ENCODE data around the gene ARFGAP2.

The ARFGAP2 gene

DNA sequence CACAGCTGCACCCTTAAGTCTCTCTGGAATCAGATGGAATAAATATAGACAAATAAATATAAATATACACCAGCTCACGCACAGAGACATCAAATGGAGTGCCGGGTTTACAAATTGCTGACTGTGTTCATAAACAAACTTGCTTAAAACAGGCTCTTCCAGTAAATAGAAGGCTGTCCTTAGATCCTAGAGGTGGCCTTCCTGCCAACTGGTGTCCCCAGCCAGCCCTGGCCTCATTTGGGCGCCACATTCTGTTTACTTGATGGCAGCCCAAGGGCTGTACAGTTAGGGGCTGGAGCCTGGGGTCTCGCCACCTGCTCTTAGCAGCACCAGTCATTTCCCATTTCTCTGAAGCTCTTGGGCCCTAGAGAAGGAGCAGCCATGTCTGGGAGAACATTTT lies 20.8 kb downstream of the ARFGAP2 start:
- ChIA-PET POLR2A (no interaction called here), CTCF (interaction anchor here (0.6 kb wide), 1 partner anchor 274 kb away, joined by 3 read pairs; no protein-coding TSS in a partner anchor)
- DNase-seq (ENCODE audit: extremely low spot score), result no peak
- TF ChIP-seq FOXK2 (IDR thresholded peaks at IDR 0.05) (no peak), NFRKB (IDR thresholded peaks at IDR 0.05) (no peak), CTBP1 (IDR thresholded peaks at IDR 0.05; ENCODE audit: borderline replicate concordance) (no peak), FOXA1 (IDR thresholded peaks at IDR 0.05) (no peak), FOXM1 (IDR thresholded peaks at IDR 0.05; ENCODE audit: borderline replicate concordance) (no peak), SUZ12 (IDR thresholded peaks at IDR 0.05) (no peak), ZNF384 (IDR thresholded peaks at IDR 0.05) (no peak), L3MBTL2 (conservative IDR thresholded peaks at IDR 0.05) (no peak), SP1 (IDR thresholded peaks at IDR 0.05) (no peak), LEF1 (IDR thresholded peaks at IDR 0.05; ENCODE audit: borderline replicate concordance) (no peak), BHLHE40 (IDR thresholded peaks at IDR 0.05; ENCODE audit: borderline replicate concordance) (no peak)
- TF ChIP-seq, protein P1, sequence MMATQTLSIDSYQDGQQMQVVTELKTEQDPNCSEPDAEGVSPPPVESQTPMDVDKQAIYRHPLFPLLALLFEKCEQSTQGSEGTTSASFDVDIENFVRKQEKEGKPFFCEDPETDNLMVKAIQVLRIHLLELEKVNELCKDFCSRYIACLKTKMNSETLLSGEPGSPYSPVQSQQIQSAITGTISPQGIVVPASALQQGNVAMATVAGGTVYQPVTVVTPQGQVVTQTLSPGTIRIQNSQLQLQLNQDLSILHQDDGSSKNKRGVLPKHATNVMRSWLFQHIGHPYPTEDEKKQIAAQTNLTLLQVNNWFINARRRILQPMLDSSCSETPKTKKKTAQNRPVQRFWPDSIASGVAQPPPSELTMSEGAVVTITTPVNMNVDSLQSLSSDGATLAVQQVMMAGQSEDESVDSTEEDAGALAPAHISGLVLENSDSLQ (IDR thresholded peaks at IDR 0.05), result no peak

DNA sequence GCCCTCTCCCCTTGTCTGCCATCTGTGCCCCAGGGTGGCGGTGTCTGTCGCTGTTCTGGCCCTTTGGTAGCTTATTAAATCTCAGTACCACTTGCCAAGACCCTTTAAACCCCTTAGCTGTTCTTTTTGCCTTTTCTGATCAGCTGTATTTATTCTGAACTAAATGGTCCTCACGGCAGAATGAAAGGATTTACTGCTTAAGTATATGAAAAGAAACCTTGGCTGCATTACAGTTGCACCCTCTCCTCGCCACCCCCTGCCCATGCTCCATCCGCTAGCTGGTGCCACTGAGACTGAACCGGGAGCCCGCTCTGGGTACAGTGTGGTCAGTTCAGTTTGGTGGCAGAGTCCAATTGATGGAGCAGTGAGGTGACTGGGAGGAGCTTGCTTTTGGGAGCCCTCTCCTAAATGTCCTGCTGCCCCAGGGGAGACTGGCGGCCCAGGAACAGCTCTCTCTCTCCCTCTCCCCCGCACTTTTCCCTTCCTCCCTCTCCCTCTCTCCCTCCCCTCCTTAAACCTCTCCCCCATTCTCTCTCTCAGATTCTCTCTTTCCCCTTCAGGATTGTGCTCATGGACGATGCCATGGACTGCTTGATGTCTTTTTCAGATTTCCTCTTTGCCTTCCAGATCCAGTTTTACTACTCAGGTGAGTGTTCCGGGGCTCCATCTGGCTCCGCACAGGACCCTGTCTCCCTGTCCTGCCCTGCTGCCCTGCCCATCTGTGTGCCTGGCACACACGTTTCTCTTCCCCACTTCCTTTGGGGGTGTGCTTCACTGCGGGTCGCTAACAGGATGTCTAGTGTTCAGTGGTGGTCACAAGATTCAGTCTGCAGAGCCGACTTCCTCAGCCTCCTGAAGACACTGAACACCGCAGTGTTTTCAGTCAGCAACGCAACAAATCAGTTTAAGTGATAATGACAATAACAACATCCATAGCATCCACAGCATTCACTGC lies 21.8 kb downstream of the ARFGAP2 start:
- ChIA-PET CTCF (interaction anchor here (0.5 to 1.8 kb wide), 3 partner anchors 21 to 336 kb away, joined by 3 to 6 read pairs (median 3); no protein-coding TSS in a partner anchor), POLR2A (no interaction called here)
- DNase-seq (ENCODE audit: extremely low spot score), result no peak
- no peak for TF ChIP-seq ELF4 (IDR thresholded peaks at IDR 0.05)
- TF ChIP-seq TARDBP (IDR thresholded peaks at IDR 0.05), result no peak
- TF ChIP-seq HDGF (IDR thresholded peaks at IDR 0.05; ENCODE audit: borderline replicate concordance), result no peak
- TF ChIP-seq ZNF384 (IDR thresholded peaks at IDR 0.05), result no peak
- TF ChIP-seq L3MBTL2 (conservative IDR thresholded peaks at IDR 0.05), result no peak
- TF ChIP-seq ARNT (IDR thresholded peaks at IDR 0.05), result no peak
- TF ChIP-seq FOXK2 (IDR thresholded peaks at IDR 0.05), result no peak

DNA sequence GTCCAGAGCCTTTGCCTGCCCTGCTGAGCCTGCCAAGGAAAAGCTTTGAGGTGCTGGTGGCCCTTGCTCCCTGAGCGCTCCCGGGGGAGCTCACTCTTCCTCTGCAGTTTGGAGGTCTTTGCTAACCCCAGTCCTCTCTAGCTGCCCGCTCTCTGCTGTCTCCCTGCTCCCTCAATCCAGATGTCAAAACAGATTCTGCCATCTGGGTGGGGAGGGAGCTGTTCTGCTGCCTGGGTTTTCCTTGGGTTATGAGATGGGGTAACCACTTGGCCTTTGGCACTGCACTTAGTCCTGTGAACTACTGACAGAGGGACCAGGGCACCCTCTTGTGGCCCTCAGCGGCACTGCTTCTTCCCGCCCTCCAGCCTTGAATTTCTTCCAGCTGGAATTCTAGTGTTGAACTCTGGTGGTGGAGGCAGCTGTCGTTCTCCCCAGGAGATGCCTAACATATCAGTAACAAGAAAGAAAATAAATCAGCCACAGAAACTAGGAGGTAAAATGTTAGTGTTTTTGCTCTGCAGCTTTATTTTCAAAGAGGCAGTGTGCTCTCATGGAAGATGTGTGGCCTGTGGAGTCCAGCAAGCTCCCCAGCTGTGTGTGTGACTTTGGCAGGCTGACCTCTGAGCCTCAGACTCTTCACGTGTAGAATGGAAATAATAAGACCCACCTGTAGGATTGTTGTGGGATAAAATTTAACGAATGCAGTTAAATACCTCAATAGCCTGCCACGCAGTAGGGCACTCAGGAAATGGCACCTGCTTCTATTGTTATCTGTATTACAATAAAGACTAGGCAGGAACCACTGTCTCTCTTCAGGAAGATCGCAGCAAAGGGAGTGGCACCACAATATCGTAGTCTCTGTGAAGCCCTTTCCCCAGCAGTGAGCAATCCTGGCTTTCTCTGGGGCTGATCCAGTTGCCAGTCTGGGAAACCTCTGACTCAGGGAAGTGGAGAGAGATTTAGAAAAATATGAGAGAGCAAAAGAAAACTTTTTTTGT lies 23.4 kb downstream of the ARFGAP2 start:
- POLR2A ChIA-PET, result interaction anchor here (1.0 to 1.1 kb wide), 2 partner anchors 9 to 237 kb away, joined by 3 read pairs; no protein-coding TSS in a partner anchor
- no peak for TF ChIP-seq ELF4 (IDR thresholded peaks at IDR 0.05)
- no peak for TF ChIP-seq HDGF (IDR thresholded peaks at IDR 0.05; ENCODE audit: borderline replicate concordance)
- no peak for TF ChIP-seq BHLHE40 (IDR thresholded peaks at IDR 0.05; ENCODE audit: borderline replicate concordance)
- no peak for TF ChIP-seq FOXA1 (IDR thresholded peaks at IDR 0.05)
- TF ChIP-seq TARDBP (IDR thresholded peaks at IDR 0.05), result no peak
- CTCF ChIA-PET, result interaction anchor here (0.5 to 1.8 kb wide), 27 partner anchors 9 to 1170 kb away, joined by 3 to 12 read pairs (median 4); no protein-coding TSS in a partner anchor
- DNase-seq (ENCODE audit: extremely low spot score), result peak; percentile 82

DNA sequence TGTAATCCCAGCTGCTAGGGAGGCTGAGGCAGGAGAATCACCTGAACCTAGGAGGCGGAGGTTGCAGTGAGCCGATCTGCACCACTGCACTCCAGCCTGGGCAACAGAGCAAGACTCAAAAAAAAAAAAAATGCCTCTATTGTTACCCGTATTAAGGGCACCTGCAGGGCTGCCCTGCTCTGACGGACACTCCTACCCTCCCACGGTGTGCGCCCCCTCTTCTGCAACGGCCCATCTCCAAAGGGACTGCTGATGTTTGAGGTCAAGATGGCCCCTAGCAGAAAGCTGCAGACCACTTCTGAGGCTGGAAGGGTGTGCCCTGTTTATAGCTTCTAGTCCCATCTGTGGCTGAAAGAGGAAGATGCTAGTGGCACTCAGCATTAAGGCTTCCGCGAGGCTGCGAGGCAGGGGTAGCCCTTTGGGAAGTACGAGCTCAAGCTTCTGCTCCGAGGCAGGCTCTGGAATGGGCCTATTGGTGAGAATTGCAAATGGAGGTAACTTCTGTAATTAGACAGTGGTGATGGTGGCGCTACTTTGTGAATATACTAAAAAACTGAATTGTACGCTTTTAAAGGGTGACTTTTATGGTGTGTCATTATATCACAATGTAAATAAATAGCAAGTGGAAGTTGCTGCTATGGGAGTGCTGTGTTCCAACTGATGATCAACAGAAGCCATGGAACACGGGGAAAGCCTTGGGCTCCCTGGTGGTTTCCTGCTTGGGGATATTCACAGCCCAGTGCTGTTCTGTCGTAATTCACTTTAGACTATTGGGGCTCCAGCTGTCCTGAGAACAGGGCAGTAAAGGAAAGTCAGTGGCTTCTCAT lies 24.3 kb downstream of the ARFGAP2 start:
- CTCF ChIA-PET, result interaction anchor here (0.5 to 1.8 kb wide), 21 partner anchors 8 to 1169 kb away, joined by 3 to 12 read pairs (median 4); no protein-coding TSS in a partner anchor
- POLR2A ChIA-PET, result interaction anchor here (1.0 to 1.1 kb wide), 2 partner anchors 8 to 236 kb away, joined by 3 read pairs; no protein-coding TSS in a partner anchor
- TF ChIP-seq ELF4 (IDR thresholded peaks at IDR 0.05), result no peak
- no peak for DNase-seq (ENCODE audit: extremely low spot score)

DNA sequence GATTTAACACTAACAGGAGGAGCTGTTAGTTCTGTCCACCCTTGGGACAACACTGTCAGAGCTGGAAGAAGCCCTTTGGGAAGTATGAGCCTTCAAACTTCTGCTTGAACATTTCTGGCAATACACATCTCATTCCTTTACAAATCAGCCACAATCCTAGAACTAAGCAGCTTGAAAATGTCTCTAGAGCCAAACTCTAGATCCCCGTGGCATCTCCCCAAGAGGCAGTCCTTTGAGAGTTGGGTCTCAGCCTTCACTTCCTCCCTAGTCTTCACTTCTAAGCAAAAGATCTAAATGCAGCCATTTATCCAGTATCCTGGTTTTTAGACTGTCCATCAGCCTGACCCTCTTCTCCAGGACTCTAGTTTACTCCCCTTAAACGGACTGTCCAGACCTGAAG lies 26.9 kb downstream of the ARFGAP2 start:
- ChIA-PET POLR2A (no interaction called here), CTCF (no interaction called here)
- no peak for TF ChIP-seq FOXA1 (IDR thresholded peaks at IDR 0.05)
- TF ChIP-seq HDGF (IDR thresholded peaks at IDR 0.05; ENCODE audit: borderline replicate concordance), result no peak
- TF ChIP-seq ZNF384 (IDR thresholded peaks at IDR 0.05), result no peak
- no peak for DNase-seq (ENCODE audit: extremely low spot score)

DNA sequence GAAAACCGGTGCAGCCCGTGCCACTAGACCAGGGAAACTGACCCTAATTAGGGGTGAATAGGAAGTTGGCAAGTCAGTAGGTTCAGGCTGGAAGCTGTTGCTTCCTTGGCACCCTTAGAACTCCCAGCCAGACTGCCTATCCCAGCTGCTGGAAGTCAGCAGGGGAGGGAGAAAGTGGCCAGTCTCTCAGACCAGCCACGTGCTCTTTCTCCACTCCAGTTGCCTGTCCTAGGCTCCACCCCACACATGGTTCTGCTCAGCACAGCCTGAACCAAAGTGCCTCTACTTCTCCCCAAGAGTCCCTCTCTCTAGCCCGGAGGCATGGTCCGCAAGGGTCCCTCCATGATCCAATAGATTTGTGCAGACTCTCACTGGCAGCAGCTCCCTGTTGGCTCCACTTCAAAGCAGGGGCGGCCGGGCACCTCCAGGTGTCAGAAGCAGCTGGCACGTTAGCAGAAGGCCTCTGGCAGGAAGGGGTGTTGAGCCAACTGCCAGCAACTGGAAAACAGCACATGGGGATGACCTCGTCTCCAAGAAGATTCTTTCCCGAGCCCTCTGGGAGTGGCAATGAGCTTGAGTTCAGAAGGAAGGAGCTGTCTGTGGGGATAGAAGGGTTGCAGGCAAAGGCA lies 27.7 kb downstream of the ARFGAP2 start:
- ChIA-PET POLR2A (no interaction called here), CTCF (no interaction called here)
- no peak for TF ChIP-seq ARNT (IDR thresholded peaks at IDR 0.05)
- no peak for TF ChIP-seq TARDBP (IDR thresholded peaks at IDR 0.05)
- no peak for TF ChIP-seq ELF4 (IDR thresholded peaks at IDR 0.05)
- TF ChIP-seq, protein P1 (IDR thresholded peaks at IDR 0.05), result no peak
- TF ChIP-seq BHLHE40 (IDR thresholded peaks at IDR 0.05; ENCODE audit: borderline replicate concordance), result no peak
- no peak for TF ChIP-seq LEF1 (IDR thresholded peaks at IDR 0.05; ENCODE audit: borderline replicate concordance)
- DNase-seq (ENCODE audit: extremely low spot score), result no peak

Data from HEK293T (cell line).